ENCODE data around the gene FAM107B.

Gene FAM107B

DNA sequence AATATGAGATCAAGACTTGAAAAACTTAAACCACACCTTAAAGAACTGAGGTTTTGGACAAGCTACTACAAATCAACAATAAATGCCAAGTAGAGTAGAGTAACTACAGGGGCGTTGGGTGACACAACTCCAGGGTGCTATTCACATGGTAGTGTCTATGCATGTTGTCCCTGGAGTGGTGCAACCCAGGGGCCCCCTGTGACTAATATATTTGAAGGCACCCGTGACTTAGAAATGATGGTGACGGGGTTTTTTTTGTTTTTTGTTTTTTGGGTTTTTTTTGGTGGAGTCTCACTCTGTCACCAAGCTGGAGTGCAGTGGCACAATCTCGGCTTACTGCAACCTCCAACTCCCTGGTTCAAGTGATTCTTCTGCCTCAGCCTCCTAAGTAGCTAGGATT is 106.9 kb downstream of the FAM107B start:
- TF ChIP-seq, protein P1, sequence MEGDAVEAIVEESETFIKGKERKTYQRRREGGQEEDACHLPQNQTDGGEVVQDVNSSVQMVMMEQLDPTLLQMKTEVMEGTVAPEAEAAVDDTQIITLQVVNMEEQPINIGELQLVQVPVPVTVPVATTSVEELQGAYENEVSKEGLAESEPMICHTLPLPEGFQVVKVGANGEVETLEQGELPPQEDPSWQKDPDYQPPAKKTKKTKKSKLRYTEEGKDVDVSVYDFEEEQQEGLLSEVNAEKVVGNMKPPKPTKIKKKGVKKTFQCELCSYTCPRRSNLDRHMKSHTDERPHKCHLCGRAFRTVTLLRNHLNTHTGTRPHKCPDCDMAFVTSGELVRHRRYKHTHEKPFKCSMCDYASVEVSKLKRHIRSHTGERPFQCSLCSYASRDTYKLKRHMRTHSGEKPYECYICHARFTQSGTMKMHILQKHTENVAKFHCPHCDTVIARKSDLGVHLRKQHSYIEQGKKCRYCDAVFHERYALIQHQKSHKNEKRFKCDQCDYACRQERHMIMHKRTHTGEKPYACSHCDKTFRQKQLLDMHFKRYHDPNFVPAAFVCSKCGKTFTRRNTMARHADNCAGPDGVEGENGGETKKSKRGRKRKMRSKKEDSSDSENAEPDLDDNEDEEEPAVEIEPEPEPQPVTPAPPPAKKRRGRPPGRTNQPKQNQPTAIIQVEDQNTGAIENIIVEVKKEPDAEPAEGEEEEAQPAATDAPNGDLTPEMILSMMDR (conservative IDR thresholded peaks at IDR 0.05; ENCODE audit: low read depth, low read length): no peak
- H3K4me3 ChIP-seq (ENCODE audit: low read depth, low read length): no peak overlapping the region
- DNase-seq (ENCODE audit: low read depth): no peak

DNA sequence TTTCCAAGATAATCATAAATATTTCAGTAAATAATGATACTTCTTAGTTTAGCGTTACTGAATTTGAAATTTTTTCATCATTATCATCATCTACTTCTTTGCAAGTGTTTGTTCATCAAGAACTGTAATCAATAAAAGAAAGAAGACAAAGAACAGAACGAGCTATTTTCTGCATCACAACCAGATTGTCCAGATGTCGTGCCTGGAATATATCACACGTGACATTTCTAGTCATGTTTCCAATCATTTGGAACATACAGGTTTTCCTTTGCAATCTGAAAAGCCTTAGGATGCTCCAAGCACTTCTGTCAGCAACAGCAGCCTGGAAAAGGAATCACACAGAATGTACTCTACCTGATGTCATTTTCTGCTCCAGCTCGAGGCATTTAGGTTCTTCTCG is 107.4 kb downstream of the FAM107B start:
- TF ChIP-seq, protein P1 (conservative IDR thresholded peaks at IDR 0.05; ENCODE audit: low read depth, low read length): no peak
- no peak overlapping the region for H3K4me3 ChIP-seq (ENCODE audit: low read depth, low read length)
- DNase-seq (ENCODE audit: low read depth): no peak

DNA sequence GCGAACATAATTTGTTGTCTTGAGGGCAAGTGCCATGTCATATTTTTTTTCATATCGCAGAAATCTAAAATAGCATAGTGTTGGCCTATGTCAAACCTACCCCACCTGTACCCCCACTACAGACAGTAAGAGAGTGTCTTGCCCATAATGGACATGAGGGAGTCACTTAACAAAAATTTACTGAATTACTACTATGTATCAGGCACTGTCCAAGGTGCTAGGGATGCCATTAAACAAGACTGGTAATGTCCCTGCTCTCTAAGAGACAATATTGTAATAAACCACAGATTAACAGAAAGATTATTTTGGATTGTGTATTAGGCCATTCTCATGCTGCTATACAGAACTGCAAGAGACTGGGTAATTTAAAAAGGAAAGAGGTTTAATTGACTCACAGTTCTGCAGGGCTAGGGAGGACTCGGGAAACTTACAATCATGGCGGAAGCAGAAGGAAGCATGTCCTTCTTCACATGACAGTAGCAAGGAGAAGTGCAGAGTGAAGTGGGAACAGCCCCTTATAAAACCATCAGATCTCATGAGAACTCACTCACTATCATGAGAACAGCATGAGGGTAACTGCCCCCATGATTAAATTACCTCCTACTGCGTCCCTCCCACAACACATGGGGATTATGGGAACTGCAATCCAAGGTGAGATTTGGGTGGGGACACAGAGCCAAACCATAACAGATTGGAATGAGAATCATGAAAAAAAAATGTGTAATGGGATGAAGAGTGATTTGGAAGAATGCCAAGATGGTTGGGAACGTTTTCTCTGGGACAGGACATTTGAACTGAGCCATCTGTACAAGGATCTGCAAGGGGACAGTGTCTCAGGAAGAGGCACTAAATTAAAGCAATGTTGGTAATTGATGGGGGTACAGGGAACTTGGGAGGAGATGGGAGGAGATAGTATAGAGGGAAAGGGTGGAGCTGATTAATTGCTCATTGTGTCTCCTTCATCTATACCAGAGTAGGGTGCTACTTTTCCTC is 108.5 kb downstream of the FAM107B start:
- TF ChIP-seq, protein P1 (conservative IDR thresholded peaks at IDR 0.05; ENCODE audit: low read depth, low read length): no peak
- no peak for DNase-seq (ENCODE audit: low read depth)
- H3K4me3 ChIP-seq (ENCODE audit: low read depth, low read length): no peak overlapping the region

DNA sequence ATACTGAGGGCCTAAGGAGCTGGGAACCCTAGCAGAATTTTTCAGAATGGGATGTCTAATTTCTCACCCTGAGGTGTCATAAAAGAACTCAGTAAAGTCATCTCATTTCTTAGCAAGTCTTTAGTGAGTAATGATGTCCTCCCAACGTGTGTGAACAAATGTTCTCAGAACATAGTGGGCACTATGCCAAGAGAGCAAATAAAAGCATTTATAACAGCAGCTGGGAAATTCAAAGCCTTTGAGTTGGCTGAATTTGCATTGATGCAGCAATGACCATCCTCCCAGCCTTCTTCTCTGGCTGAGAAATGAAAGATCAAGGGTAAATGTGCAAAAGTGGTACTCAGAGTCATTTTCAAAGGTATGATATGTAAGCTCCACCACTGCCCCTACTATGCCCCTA is 109.4 kb downstream of the FAM107B start:
- DNase-seq (ENCODE audit: low read depth): peak; percentile 59
- TF ChIP-seq, protein P1 (conservative IDR thresholded peaks at IDR 0.05; ENCODE audit: low read depth, low read length): no peak
- no peak overlapping the region for H3K4me3 ChIP-seq (ENCODE audit: low read depth, low read length)

DNA sequence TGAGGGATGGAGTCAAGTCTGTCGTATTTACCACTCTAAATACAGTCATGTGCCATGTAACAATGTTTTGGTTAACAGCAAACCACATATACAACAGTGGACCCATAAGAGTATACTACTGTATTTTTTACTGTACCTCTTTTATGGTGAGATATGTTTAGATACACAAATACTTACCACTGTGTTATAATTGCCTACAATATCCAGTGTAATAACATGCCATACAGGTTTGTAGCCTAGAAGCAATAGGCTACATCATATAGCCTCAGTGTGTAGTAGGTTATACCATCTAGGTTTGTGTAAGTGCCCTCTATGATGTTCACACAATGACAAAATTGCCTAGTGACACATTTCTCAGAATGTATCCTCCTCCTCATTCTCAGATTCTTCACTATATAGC is 110.4 kb downstream of the FAM107B start:
- H3K4me3 ChIP-seq (ENCODE audit: low read depth, low read length): no peak overlapping the region
- no peak for DNase-seq (ENCODE audit: low read depth)
- TF ChIP-seq, protein P1 (conservative IDR thresholded peaks at IDR 0.05; ENCODE audit: low read depth, low read length): no peak

DNA sequence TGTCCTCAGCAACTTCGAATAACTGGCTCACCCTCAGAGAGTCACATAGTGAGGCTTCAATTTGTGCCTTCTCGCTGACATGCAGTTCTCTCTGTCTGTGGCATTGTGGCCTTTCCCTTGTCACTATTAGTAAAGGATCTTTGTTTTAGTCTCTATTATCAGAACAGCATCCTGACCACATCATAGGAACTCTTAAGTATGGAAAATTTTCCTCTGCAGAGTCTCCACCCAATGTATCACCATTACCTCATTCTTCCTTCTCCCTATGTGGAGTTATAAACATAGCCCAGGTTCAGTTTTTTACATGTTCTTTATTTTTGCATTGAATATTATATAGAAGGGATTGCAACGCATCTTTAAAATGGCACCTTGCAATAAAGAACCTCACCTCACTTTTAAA is 112.9 kb downstream of the FAM107B start:
- H3K4me3 ChIP-seq (ENCODE audit: low read depth, low read length): no peak overlapping the region
- TF ChIP-seq, protein P1 (conservative IDR thresholded peaks at IDR 0.05; ENCODE audit: low read depth, low read length): no peak
- no peak for DNase-seq (ENCODE audit: low read depth)

DNA sequence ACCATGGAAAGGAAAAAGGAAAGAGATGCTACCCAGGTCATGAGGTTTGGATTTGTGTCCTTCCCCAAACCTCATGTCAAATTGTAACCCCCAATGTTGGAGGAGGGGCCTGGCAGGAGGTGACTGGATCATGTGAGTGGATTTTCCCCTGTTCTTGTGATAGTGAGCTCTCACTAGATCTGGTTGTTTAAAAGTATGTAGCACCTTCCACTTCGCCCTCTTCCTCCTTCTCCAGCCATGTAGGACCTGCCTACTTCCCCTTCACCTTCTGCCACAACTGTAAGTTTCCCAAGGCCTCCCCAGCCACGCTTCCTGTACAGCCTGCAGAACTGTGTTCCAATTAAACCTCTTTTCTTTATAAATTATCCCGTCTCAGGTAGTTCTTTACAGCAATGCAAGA is 113.9 kb downstream of the FAM107B start:
- no peak overlapping the region for H3K4me3 ChIP-seq (ENCODE audit: low read depth, low read length)
- TF ChIP-seq, protein P1 (conservative IDR thresholded peaks at IDR 0.05; ENCODE audit: low read depth, low read length): no peak
- no peak for DNase-seq (ENCODE audit: low read depth)

All from choroid plexus epithelial cell (primary cell).